Lower leg skin (tissue), 4 donors: ENCODE measurements around the gene MIER2. TPM values are rescaled to one million over a fixed set of nuclear protein-coding genes. Genes with fewer than 3 reads are reported as not detected.

Experiments used
- DNase-seq, 2 donors: peaks; one replicate each; pipeline ENCODE4 v3.0.0-alpha.2; 2019; ENCODE audit warnings: low spot score in 2 of 2
- H3K4me3 ChIP-seq: fragments of 200-600 bp; sonication (generic); 2 replicates; pipeline ENCODE4 v1.5.1; 2017; ENCODE audit warnings: mild to moderate bottlenecking, low read depth; ENCODE audit not compliant: poor library complexity, severe bottlenecking
- CTCF ChIP-seq, 3 donors: fragments of 450-650 bp; IDR thresholded peaks; one replicate each; pipeline ENCODE4 v1.5.1; 2016; ENCODE audit warnings: antibody characterized with exemption in 3 of 3, mild to moderate bottlenecking in 3 of 3, moderate library complexity in 2 of 3
- POLR2A ChIP-seq, 2 donors: fragments of 450-650 bp; IDR thresholded peaks; one replicate each; pipeline ENCODE4 v1.6.1; 2016 to 2017; ENCODE audit warnings: antibody characterized with exemption in 2 of 2, mild to moderate bottlenecking in 1 of 2, moderate library complexity in 1 of 2
- WGBS, 2 donors: methylation state at CpG; one replicate each; pipeline ENCODE4 v1.1.5; 2018; 5-methylcytosine and 5-hydroxymethylcytosine counted together
- intact Hi-C: fragments of 100-400 bp; cut with DNase I; formaldehyde crosslinking; loops from one replicate; pipeline ENCODE4 v1.15.0; 2023; ENCODE audit warnings: low total_unique reads
- total RNA-seq, 4 donors: library from RNA; depleted of rRNA; stranded (reverse); fragments of >200 nt; gene quantifications; one replicate each; pipeline ENCODE4 v1.1.0, GENCODE V29; 2016

The MIER2 gene
- total RNA-seq, 4 donors from 2014 or later: 24.6 to 76.3 (median 51.8) TPM

GRCh38 chr19:369876-370275 lies 25.3 kb upstream of the MIER2 start:
- TF ChIP-seq POLR2A (IDR thresholded peaks at IDR 0.05) (no peak), CTCF (IDR thresholded peaks at IDR 0.05) (no peak)
- H3K4me3 ChIP-seq: no peak overlapping the region
- DNase-seq: peak in 1 of 2 donors; percentile 65
- WGBS, 2 donors: 91 to 93% methylated on average over 14 of the region's 14 CpGs
- intact Hi-C loops: no loop called here

- no peak overlapping the region for H3K4me3 ChIP-seq
- 85 to 87% methylated on average over 13 of the region's 13 CpGs for WGBS, 2 donors
- no peak for TF ChIP-seq CTCF (IDR thresholded peaks at IDR 0.05)
- no peak for TF ChIP-seq POLR2A (IDR thresholded peaks at IDR 0.05)
- intact Hi-C loops: no loop called here
- peak in 1 of 2 donors; percentile 68 for DNase-seq
Observed at GRCh38 chr19:369256-369655, 24.7 kb upstream of the MIER2 start.

- intact Hi-C loops: no loop called here
- TF ChIP-seq POLR2A (IDR thresholded peaks at IDR 0.05) (no peak), CTCF (IDR thresholded peaks at IDR 0.05) (no peak)
- H3K4me3 ChIP-seq: no peak overlapping the region
- WGBS, 2 donors: 72 to 84% methylated on average over 7 of the region's 7 CpGs
- peak in 1 of 2 donors; percentile 62 for DNase-seq
Observed at GRCh38 chr19:368630-369024, 24.0 kb upstream of the MIER2 start.

- intact Hi-C loops: no loop called here
- no peak overlapping the region for H3K4me3 ChIP-seq
- WGBS, 2 donors: 74% methylated on average over 22 of the region's 22 CpGs
- peak in 1 of 2 donors; percentile 62 for DNase-seq
- TF ChIP-seq POLR2A (IDR thresholded peaks at IDR 0.05) (no peak), CTCF (IDR thresholded peaks at IDR 0.05) (no peak)
Observed at GRCh38 chr19:367963-368629, 23.5 kb upstream of the MIER2 start.

- TF ChIP-seq POLR2A (IDR thresholded peaks at IDR 0.05): no peak
- TF ChIP-seq CTCF (IDR thresholded peaks at IDR 0.05): no peak
- no peak overlapping the region for H3K4me3 ChIP-seq
- 82 to 89% methylated on average over 14 of the region's 14 CpGs for WGBS, 2 donors
- DNase-seq: peak in 1 of 2 donors; percentile 71
- intact Hi-C loops: no loop called here
Observed at GRCh38 chr19:367561-367960, 23.0 kb upstream of the MIER2 start.

- WGBS, 2 donors: 86 to 90% methylated on average over 8 of the region's 8 CpGs
- TF ChIP-seq CTCF (IDR thresholded peaks at IDR 0.05) (no peak), POLR2A (IDR thresholded peaks at IDR 0.05) (no peak)
- peak in 1 of 2 donors; percentile 50 for DNase-seq
- H3K4me3 ChIP-seq: no peak overlapping the region
- intact Hi-C loops: no loop called here
Observed at GRCh38 chr19:366951-367350, 22.4 kb upstream of the MIER2 start.
